CD4-positive, CD25-positive, alpha-beta regulatory T cell (primary cell): ENCODE measurements around the gene CD82. TPM values are rescaled to one million over a fixed set of nuclear protein-coding genes. Genes with fewer than 3 reads are reported as not detected.
A peak's percentile ranks its signal among the peaks of the same experiment; 100 is the strongest.

Experiments used
- ATAC-seq, 2 donors: fragments of 150-1000 bp; cut with Tn5 transposase; one replicate each; pipeline ENCODE4 v1.10.0; 2021; ENCODE audit warnings: low read depth in 2 of 2, moderate number of reproducible peaks in 2 of 2, moderate library complexity in 1 of 2
- DNase-seq, 3 donors: peaks; one replicate each; pipeline versions ENCODE4 v3.0.0 to v3.0.0-alpha.2; 2012 to 2022; ENCODE audit warnings: mixed read lengths in 1 of 3
- H3K27ac ChIP-seq: one replicate; pipeline ENCODE4 v1.7.0; 2013; ENCODE audit warnings: mild to moderate bottlenecking, low read length; ENCODE audit not compliant: insufficient read depth, poor library complexity, severe bottlenecking
- H3K27me3 ChIP-seq: one replicate; pipeline ENCODE4 v1.7.0; 2013; ENCODE audit warnings: low read length; ENCODE audit not compliant: control insufficient read depth, insufficient read depth
- H3K36me3 ChIP-seq: one replicate; pipeline ENCODE4 v1.7.0; 2013; ENCODE audit warnings: mild to moderate bottlenecking, low read length, moderate library complexity; ENCODE audit not compliant: control insufficient read depth, insufficient read depth
- H3K4me1 ChIP-seq: 2 replicates; pipeline ENCODE4 v1.7.0; 2013; ENCODE audit warnings: mild to moderate bottlenecking, low read length; ENCODE audit not compliant: insufficient read depth, control insufficient read depth, poor library complexity, severe bottlenecking
- H3K4me3 ChIP-seq: one replicate; pipeline ENCODE4 v1.7.0; 2013; ENCODE audit warnings: low read depth, mild to moderate bottlenecking, low read length, moderate library complexity
- H3K9me3 ChIP-seq, 2 experiments: 1 replicate in 1 of 2; 2 replicates in 1 of 2; pipeline ENCODE4 v1.7.0; 2013; ENCODE audit warnings: low read length in 2 of 2, mild to moderate bottlenecking in 1 of 2, moderate library complexity in 1 of 2; ENCODE audit not compliant: control insufficient read depth in 2 of 2
- H3K27ac Mint-ChIP-seq, 3 donors: one replicate each; pipeline ENCODE4 v1.8.0; 2020 to 2022; ENCODE audit warnings: mild to moderate bottlenecking in 3 of 3, mixed read lengths in 3 of 3, moderate library complexity in 2 of 3
- H3K27me3 Mint-ChIP-seq: one replicate; pipeline ENCODE4 v1.8.0; 2022; ENCODE audit warnings: mild to moderate bottlenecking, mixed read lengths
- H3K36me3 Mint-ChIP-seq: one replicate; pipeline ENCODE4 v1.8.0; 2020; ENCODE audit warnings: mixed read lengths
- H3K4me1 Mint-ChIP-seq, 4 donors: one replicate each; pipeline ENCODE4 v1.8.0; 2020 to 2022; ENCODE audit warnings: mixed read lengths in 4 of 4, mild to moderate bottlenecking in 1 of 4
- H3K4me3 Mint-ChIP-seq, 4 donors: one replicate each; pipeline ENCODE4 v1.8.0; 2020 to 2022; ENCODE audit warnings: mild to moderate bottlenecking in 4 of 4, mixed read lengths in 4 of 4, moderate library complexity in 3 of 4
- H3K9me3 Mint-ChIP-seq, 7 donors: one replicate each; pipeline ENCODE4 v1.8.0; 2020 to 2022; ENCODE audit warnings: mixed read lengths in 7 of 7, mild to moderate bottlenecking in 3 of 7, moderate library complexity in 2 of 7
- polyA plus RNA-seq, 4 donors: library from polyadenylated mRNA; unstranded; fragments of 300-500 nt; fragmentation: Illumina TruSeq; gene quantifications; one replicate each; pipeline ENCODE4 v1.2.3, GENCODE V29; 2021
- total RNA-seq: library from RNA; stranded (reverse); gene quantifications from one replicate; pipeline ENCODE4 v1.2.3, GENCODE V29; 2022

CD82 gene
- total and polyA plus RNA-seq, 5 donors from 2014 or later: 81.0 to 167 (median 132) TPM

DNA sequence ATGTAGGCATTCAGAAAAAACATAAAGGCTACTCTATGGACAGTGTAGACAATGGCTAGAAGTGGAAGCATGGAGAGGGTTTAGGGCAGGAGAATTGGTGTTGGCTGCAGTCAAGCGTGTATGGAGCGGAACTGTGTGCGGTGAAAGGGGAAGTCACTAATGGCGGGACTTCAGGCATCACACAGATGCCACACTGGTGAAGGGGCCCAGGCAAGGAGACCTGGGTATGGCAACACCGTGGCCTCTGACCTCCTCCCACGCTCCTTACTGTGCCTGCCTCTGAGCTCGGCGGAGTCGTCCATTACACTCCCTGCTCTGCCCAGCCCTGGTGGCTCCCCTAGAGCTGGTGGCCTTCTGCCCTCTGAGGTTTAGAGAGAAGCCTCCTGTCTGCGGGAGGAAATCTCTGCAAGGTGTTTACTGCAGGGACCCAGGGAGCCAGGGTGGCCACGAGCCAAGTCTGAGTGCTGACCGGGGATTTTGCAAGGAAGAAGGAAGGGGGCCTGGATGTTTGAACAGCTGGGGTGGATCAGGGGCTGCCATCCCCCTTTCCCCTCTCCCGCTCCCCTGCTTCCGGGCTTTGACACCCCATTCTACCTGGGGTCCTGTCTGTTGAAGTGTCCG, 86.2 kb downstream of the CD82 start:
- DNase-seq: no peak

DNA sequence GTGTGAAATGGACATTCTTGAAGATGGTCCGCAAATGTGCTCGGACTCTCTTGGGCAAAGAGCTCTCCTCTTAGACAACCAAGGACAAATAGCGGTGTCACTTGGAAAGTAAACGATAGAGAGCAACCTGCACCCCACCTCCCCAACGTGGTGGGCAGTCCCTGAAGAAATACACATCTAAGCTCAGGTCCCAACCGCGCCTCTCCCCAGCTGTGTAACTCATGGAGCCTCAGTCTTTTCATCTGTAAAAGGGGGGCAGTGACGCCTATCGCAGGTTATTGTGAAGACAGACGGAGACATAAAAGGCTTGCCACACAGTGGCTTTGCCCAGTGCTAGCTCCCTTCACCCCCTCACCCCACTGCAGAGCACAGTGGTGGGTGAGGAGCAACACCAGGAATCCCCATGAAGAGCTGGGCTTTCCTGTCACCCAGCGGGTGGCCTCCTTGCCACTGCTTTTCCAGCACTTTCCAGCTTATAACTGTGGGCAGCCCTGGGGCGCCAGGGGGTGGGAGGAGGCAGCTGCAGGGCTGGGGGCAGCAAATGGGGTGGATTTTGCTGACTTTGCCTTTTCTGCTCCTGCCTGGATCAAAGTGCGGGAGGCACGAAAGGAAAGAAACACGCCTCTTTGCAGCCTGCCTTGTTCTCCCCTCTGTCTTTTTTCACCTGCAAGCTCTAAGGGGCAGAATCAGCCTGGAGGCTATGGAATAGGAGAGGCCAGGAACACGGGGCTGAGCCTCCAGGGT, 87.6 kb downstream of the CD82 start:
- peaks cover 28% of the 10 kb centered on the region for H3K27me3 Mint-ChIP-seq
- Histone ChIP-seq H3K9me3 (no peaks in the 10 kb centered on the region), H3K36me3 (no peaks in the 10 kb centered on the region), H3K27me3 (peaks cover 10% of the 10 kb centered on the region), H3K4me3 (no peak overlapping the region), H3K27ac (no peak overlapping the region), H3K4me1 (peaks cover 3% of the 10 kb centered on the region)
- H3K4me3 Mint-ChIP-seq: no peak overlapping the region
- H3K9me3 Mint-ChIP-seq: peaks cover 0 to 5% (median 0%) of the 10 kb centered on the region in 7 donors
- DNase-seq (no peak), ATAC-seq (no peak)
- peaks cover 0 to 5% (median 2%) of the 10 kb centered on the region in 4 donors for H3K4me1 Mint-ChIP-seq
- no peak overlapping the region for H3K27ac Mint-ChIP-seq
- peaks cover 5% of the 10 kb centered on the region for H3K36me3 Mint-ChIP-seq

More for the DNA sequence above, 86.2 kb downstream of the CD82 start:
- no peak for ATAC-seq
- Mint-ChIP-seq H3K27ac (no peak overlapping the region), H3K4me3 (no peak overlapping the region), H3K9me3 (peaks cover 0 to 6% (median 2%) of the 10 kb centered on the region in 7 donors), H3K27me3 (peaks cover 39% of the 10 kb centered on the region), H3K36me3 (peaks cover 5% of the 10 kb centered on the region), H3K4me1 (peaks cover 4 to 11% (median 7%) of the 10 kb centered on the region in 4 donors)
- Histone ChIP-seq H3K4me1 (peaks cover 10% of the 10 kb centered on the region), H3K27me3 (peaks cover 10% of the 10 kb centered on the region), H3K27ac (no peak overlapping the region), H3K36me3 (no peaks in the 10 kb centered on the region), H3K9me3 (peaks cover 3 to 6% of the 10 kb centered on the region in 2 experiments), H3K4me3 (no peak overlapping the region)

DNA sequence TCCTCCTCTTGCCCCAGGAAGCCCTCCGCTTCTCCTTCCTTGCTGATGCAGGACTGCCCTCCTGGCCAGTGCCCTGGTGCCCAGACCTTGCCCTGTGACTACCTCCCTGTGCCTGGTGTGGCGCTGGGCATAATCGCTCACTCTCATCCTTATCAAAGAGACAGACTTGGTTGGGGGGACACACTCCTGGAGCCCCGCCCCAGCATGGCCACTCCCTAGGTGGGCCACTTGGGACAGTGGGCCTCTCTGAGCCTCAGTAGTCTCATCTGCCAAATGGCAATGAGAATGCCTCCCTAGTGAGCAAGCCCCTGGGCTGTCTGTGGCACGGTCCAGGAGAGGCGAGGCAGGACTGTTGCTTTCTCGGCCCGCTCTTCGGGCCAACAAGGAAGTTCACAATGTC, 88.6 kb downstream of the CD82 start:
- Histone ChIP-seq H3K4me1 (no peaks in the 10 kb centered on the region), H3K27ac (no peak overlapping the region), H3K9me3 (no peaks in the 10 kb centered on the region), H3K4me3 (no peak overlapping the region), H3K36me3 (no peaks in the 10 kb centered on the region), H3K27me3 (peaks cover 7% of the 10 kb centered on the region)
- Mint-ChIP-seq H3K4me3 (no peak overlapping the region), H3K9me3 (peaks cover 0 to 5% (median 0%) of the 10 kb centered on the region in 7 donors), H3K27ac (no peak overlapping the region), H3K36me3 (peaks cover 5% of the 10 kb centered on the region), H3K27me3 (peaks cover 32% of the 10 kb centered on the region), H3K4me1 (peaks cover 0 to 8% (median 5%) of the 10 kb centered on the region in 4 donors)
- DNase-seq (no peak), ATAC-seq (no peak)

DNA sequence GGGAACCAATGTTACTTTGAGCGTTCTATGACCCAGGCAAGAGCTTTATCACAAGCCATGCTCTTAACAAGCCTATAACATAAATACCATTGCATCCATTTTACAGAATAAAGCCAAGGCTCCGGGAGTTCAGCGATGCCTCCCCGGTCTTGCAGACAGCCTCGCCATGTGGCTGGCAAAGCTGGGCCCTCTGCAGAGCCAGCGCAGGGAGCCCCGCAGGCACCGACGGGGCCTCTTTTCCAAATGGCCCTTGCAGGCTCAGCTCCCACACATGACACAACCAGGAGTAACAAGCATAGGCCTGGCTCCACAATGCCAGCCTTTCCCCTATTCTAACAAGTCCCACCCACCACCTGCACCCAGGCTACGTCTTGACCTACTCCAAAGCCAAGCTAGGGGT, 89.1 kb downstream of the CD82 start:
- peaks cover 28% of the 10 kb centered on the region for H3K27me3 Mint-ChIP-seq
- Histone ChIP-seq H3K27ac (no peak overlapping the region), H3K9me3 (no peaks in the 10 kb centered on the region), H3K4me1 (no peaks in the 10 kb centered on the region), H3K36me3 (no peaks in the 10 kb centered on the region), H3K4me3 (no peak overlapping the region), H3K27me3 (peaks cover 5% of the 10 kb centered on the region)
- H3K36me3 Mint-ChIP-seq: peaks cover 5% of the 10 kb centered on the region
- DNase-seq (no peak), ATAC-seq (no peak)
- no peak overlapping the region for H3K4me3 Mint-ChIP-seq
- peaks cover 0 to 13% (median 7%) of the 10 kb centered on the region in 4 donors for H3K4me1 Mint-ChIP-seq
- H3K27ac Mint-ChIP-seq: no peak overlapping the region
- peaks cover 0 to 5% (median 0%) of the 10 kb centered on the region in 7 donors for H3K9me3 Mint-ChIP-seq

DNA sequence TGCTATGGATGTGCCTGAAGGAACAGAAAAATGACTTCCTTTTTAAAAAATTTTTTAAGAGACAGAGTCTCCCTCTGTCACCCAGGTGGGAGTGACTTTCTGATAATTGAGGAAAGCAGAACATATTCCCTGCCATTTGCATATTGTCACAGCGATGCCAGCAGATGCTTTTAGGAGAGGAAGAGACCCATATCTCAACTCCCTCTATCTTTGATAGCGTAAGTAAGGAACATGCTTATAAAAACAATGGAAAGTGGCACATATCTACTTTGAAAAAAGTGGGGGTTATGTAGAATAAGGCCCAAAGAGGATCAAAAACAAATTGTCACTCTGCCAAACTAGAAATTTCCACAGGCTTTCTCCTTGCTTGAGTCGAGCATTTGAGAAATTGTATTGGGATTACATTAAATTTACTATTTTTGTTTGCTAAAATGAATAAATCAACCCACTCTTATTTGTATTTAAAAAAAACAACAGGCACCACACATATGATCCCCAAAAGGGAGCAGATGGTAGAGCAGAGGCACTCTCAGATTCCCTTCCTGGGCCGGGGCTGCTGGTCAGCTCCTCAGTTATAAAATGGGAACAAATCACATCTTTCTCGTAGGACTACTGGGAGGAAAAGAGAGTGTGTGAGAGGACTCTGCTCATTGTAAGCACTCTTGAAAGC, 92.5 kb downstream of the CD82 start:
- Mint-ChIP-seq H3K4me3 (no peak overlapping the region), H3K36me3 (peaks cover 8% of the 10 kb centered on the region), H3K4me1 (peaks cover 0 to 24% (median 4%) of the 10 kb centered on the region in 4 donors), H3K27me3 (peaks cover 10% of the 10 kb centered on the region), H3K27ac (no peak overlapping the region), H3K9me3 (peaks cover 0 to 7% (median 0%) of the 10 kb centered on the region in 7 donors)
- Histone ChIP-seq H3K36me3 (no peaks in the 10 kb centered on the region), H3K27ac (no peak overlapping the region), H3K27me3 (no peaks in the 10 kb centered on the region), H3K4me1 (no peaks in the 10 kb centered on the region), H3K4me3 (no peak overlapping the region), H3K9me3 (no peaks in the 10 kb centered on the region)
- DNase-seq (no peak), ATAC-seq (no peak)

DNA sequence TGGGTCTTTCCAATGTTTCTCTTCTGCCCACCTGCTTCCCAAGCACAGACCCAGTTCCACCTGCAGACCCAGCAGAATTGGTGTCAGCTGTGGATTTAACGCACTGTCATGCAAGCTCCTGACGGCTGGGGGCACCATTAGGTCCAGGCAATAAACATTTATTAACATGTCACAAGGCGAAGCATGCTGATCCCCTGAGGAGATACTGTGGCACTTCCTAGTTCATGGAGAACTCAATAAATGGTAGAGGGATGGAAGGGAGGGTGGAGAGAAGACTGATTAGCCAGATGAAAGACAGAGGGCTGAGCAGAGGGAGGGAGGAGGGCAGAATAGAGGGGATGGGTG, 93.0 kb downstream of the CD82 start:
- Mint-ChIP-seq H3K4me1 (peaks cover 0 to 24% (median 4%) of the 10 kb centered on the region in 4 donors), H3K27ac (peak overlapping the region in 1 of 3 donors; percentile 68), H3K36me3 (peaks cover 8% of the 10 kb centered on the region), H3K4me3 (no peak overlapping the region), H3K9me3 (peaks cover 0 to 7% (median 0%) of the 10 kb centered on the region in 7 donors), H3K27me3 (peaks cover 8% of the 10 kb centered on the region)
- Histone ChIP-seq H3K4me3 (no peak overlapping the region), H3K36me3 (no peaks in the 10 kb centered on the region), H3K27me3 (no peaks in the 10 kb centered on the region), H3K4me1 (no peaks in the 10 kb centered on the region), H3K27ac (no peak overlapping the region), H3K9me3 (no peaks in the 10 kb centered on the region)
- ATAC-seq (no peak), DNase-seq (peak in 2 of 3 donors; percentile 22 to 65)

DNA sequence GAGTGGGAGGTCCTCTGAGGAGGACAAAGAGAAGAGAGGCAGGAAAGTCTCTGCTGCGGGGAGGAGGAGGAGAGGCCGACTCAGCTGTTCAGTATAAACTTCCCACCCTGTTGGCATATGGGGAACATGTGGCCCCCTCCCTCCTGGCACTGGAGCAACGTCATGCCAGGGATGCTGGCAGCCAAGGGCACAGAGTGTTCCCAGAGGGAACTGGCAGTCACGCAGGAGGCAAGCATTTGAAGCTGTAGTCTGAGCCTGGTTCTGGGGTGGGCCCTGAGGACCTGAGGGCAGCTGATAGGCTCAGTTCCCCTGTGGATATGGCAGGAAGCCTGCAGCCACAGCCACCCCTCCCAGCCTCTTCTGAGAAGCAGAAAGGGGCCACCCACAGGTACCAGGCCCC, 94.2 kb downstream of the CD82 start:
- H3K9me3 ChIP-seq: no peaks in the 10 kb centered on the region
- H3K27ac Mint-ChIP-seq: peak overlapping the region in 1 of 3 donors; percentile 3
- no peak overlapping the region for H3K4me3 Mint-ChIP-seq
- no peak overlapping the region for H3K27ac ChIP-seq
- peaks cover 5% of the 10 kb centered on the region for H3K27me3 Mint-ChIP-seq
- peaks cover 8% of the 10 kb centered on the region for H3K36me3 Mint-ChIP-seq
- H3K4me1 ChIP-seq: no peaks in the 10 kb centered on the region
- H3K9me3 Mint-ChIP-seq: peaks cover 0 to 5% (median 0%) of the 10 kb centered on the region in 7 donors
- ATAC-seq (no peak), DNase-seq (peak in 1 of 3 donors; percentile 27)
- H3K4me1 Mint-ChIP-seq: peaks cover 0 to 24% (median 4%) of the 10 kb centered on the region in 4 donors
- no peaks in the 10 kb centered on the region for H3K36me3 ChIP-seq
- H3K4me3 ChIP-seq: no peak overlapping the region
- no peaks in the 10 kb centered on the region for H3K27me3 ChIP-seq
